ENCODE data around the gene MYADM.

MYADM gene

GRCh38 chr19:53900191-53900860 lies 32.6 kb downstream of the MYADM start:
- Histone ChIP-seq H3K79me2 (no peaks in the 10 kb centered on the region), H3K27ac (no peak overlapping the region), H3K4me1 (no peaks in the 10 kb centered on the region), H3K4me3 (ENCODE audit: low read depth, low read length) (no peak overlapping the region), H3K4me2 (ENCODE audit: low read length) (no peak overlapping the region), H3K27me3 (ENCODE audit: control insufficient read depth, insufficient read depth, low read length) (no peaks in the 10 kb centered on the region), H3K9me3 (ENCODE audit: control insufficient read depth, low read length) (no peaks in the 10 kb centered on the region), H2AFZ (no peak overlapping the region), H3K9ac (no peak overlapping the region), H3K36me3 (ENCODE audit: control insufficient read depth, insufficient read depth, low read length) (no peaks in the 10 kb centered on the region)
- TF ChIP-seq, protein P1, sequence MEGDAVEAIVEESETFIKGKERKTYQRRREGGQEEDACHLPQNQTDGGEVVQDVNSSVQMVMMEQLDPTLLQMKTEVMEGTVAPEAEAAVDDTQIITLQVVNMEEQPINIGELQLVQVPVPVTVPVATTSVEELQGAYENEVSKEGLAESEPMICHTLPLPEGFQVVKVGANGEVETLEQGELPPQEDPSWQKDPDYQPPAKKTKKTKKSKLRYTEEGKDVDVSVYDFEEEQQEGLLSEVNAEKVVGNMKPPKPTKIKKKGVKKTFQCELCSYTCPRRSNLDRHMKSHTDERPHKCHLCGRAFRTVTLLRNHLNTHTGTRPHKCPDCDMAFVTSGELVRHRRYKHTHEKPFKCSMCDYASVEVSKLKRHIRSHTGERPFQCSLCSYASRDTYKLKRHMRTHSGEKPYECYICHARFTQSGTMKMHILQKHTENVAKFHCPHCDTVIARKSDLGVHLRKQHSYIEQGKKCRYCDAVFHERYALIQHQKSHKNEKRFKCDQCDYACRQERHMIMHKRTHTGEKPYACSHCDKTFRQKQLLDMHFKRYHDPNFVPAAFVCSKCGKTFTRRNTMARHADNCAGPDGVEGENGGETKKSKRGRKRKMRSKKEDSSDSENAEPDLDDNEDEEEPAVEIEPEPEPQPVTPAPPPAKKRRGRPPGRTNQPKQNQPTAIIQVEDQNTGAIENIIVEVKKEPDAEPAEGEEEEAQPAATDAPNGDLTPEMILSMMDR (IDR thresholded peaks at IDR 0.05): no peak

DNA sequence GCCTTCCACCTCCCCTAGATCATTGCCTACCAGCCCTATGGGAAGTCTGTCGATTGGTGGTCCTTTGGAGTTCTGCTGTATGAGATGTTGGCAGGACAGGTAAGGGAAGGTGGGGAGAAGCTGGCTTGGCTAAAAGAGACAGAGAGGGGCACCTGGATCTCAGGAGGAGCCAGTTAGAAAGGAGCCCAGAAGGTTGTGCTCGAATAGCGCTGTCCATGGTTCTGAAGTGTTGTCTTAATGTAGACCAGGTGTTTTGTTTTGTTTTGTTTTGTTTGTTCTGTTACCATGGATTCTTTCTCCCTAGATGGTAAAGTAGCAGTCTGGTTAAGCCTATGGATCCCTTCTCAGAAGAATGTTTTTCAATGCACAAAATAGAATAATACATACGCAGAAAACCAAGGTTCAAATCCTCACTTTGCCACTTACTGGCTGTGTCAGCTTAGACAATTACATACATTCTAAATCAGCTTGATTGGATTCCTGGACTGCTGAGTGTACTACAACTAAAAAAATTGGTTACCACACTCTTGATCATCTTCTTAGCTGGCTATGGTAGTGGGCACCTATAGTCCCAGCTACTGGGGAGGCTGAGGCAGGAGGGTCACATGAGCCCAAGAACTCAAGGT lies 35.5 kb downstream of the MYADM start:
- Histone ChIP-seq H3K79me2 (no peaks in the 10 kb centered on the region), H3K4me2 (ENCODE audit: low read length) (no peak overlapping the region), H3K27me3 (ENCODE audit: control insufficient read depth, insufficient read depth, low read length) (peaks cover 4% of the 10 kb centered on the region), H3K9ac (no peak overlapping the region), H3K4me3 (ENCODE audit: low read depth, low read length) (no peak overlapping the region), H3K27ac (no peak overlapping the region), H3K36me3 (ENCODE audit: control insufficient read depth, insufficient read depth, low read length) (no peaks in the 10 kb centered on the region), H3K9me3 (ENCODE audit: control insufficient read depth, low read length) (no peaks in the 10 kb centered on the region), H3K4me1 (peaks cover 7% of the 10 kb centered on the region), H2AFZ (no peak overlapping the region)
- TF ChIP-seq, protein P1 (IDR thresholded peaks at IDR 0.05): no peak

DNA sequence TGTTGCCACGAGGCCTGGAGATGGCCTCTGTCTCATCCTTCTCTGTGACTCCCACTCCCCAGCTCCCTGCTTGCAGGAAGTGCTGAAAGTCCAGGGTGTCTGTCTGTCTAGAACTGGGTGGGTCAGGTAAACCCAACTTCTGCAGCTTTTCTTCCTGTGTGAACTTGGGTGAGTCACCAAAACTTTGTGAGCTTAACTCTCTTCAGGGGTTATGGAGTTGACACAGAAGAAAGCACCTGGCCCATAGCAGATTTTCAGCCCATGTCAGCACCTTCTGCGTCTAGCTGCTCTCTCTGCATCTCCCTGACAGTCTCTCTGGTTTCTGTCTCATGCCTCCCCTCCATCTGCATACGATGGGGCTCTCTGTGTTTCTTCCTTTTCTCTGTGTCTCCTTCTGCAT lies 37.2 kb downstream of the MYADM start:
- Histone ChIP-seq H3K9ac (no peak overlapping the region), H3K27me3 (ENCODE audit: control insufficient read depth, insufficient read depth, low read length) (peaks cover 7% of the 10 kb centered on the region), H3K27ac (no peak overlapping the region), H3K4me1 (peaks cover 9% of the 10 kb centered on the region), H2AFZ (no peak overlapping the region), H3K4me2 (ENCODE audit: low read length) (no peak overlapping the region), H3K9me3 (ENCODE audit: control insufficient read depth, low read length) (no peaks in the 10 kb centered on the region), H3K4me3 (ENCODE audit: low read depth, low read length) (no peak overlapping the region), H3K36me3 (ENCODE audit: control insufficient read depth, insufficient read depth, low read length) (no peaks in the 10 kb centered on the region), H3K79me2 (no peaks in the 10 kb centered on the region)
- TF ChIP-seq, protein P1 (IDR thresholded peaks at IDR 0.05): no peak

GRCh38 chr19:53905787-53906186 lies 38.1 kb downstream of the MYADM start:
- Histone ChIP-seq H3K27me3 (ENCODE audit: control insufficient read depth, insufficient read depth, low read length) (peaks cover 7% of the 10 kb centered on the region), H3K27ac (no peak overlapping the region), H3K4me1 (peaks cover 9% of the 10 kb centered on the region), H3K9me3 (ENCODE audit: control insufficient read depth, low read length) (no peaks in the 10 kb centered on the region), H3K36me3 (ENCODE audit: control insufficient read depth, insufficient read depth, low read length) (no peaks in the 10 kb centered on the region), H3K4me2 (ENCODE audit: low read length) (no peak overlapping the region), H3K9ac (no peak overlapping the region), H3K4me3 (ENCODE audit: low read depth, low read length) (no peak overlapping the region), H2AFZ (no peak overlapping the region), H3K79me2 (no peaks in the 10 kb centered on the region)
- TF ChIP-seq, protein P1 (IDR thresholded peaks at IDR 0.05): no peak

All from parathyroid adenoma (tissue), 2 donors.